Fibroblast of skin of back (primary cell): ENCODE data around the gene ADCY1.

ENCODE experiments used
- DNase-seq: peaks from one replicate; pipeline ENCODE4 v3.0.0-alpha.2; 2013

The ADCY1 gene

GRCh38 chr7:45679516-45679915 is 105.3 kb downstream of the ADCY1 start:
- DNase-seq, result no peak

- DNase-seq, result no peak
Measured at GRCh38 chr7:45680776-45681175, 106.6 kb downstream of the ADCY1 start.

GRCh38 chr7:45681596-45682357 is 107.6 kb downstream of the ADCY1 start:
- no peak for DNase-seq

GRCh38 chr7:45682358-45682735 is 108.2 kb downstream of the ADCY1 start:
- DNase-seq, result no peak

- DNase-seq, result peak; percentile 8
Measured at GRCh38 chr7:45682836-45683555, 108.8 kb downstream of the ADCY1 start.

GRCh38 chr7:45683556-45684148 is 109.5 kb downstream of the ADCY1 start:
- DNase-seq, result no peak

- DNase-seq, result no peak
Measured at GRCh38 chr7:45684910-45685618, 110.9 kb downstream of the ADCY1 start.

- DNase-seq, result no peak
Measured at GRCh38 chr7:45685619-45686240, 111.6 kb downstream of the ADCY1 start.

- DNase-seq, result no peak
Measured at GRCh38 chr7:45686441-45687184, 112.4 kb downstream of the ADCY1 start.

- DNase-seq, result no peak
Measured at GRCh38 chr7:45687185-45687560, 113.0 kb downstream of the ADCY1 start.

GRCh38 chr7:45687721-45688120 is 113.6 kb downstream of the ADCY1 start:
- no peak for DNase-seq

- no peak for DNase-seq
Measured at GRCh38 chr7:45688382-45688781, 114.2 kb downstream of the ADCY1 start.

GRCh38 chr7:45689011-45689796 is 115.0 kb downstream of the ADCY1 start:
- peak; percentile 83 for DNase-seq

GRCh38 chr7:45689797-45690761 is 115.9 kb downstream of the ADCY1 start:
- no peak for DNase-seq

- DNase-seq, result no peak
Measured at GRCh38 chr7:45690762-45691150, 116.6 kb downstream of the ADCY1 start.

- no peak for DNase-seq
Measured at GRCh38 chr7:45691155-45691656, 117.0 kb downstream of the ADCY1 start.

GRCh38 chr7:45692031-45692430 is 117.9 kb downstream of the ADCY1 start:
- DNase-seq, result no peak

- no peak for DNase-seq
Measured at GRCh38 chr7:45695249-45695995, 121.3 kb downstream of the ADCY1 start.

GRCh38 chr7:45696476-45696875 is 122.3 kb downstream of the ADCY1 start:
- DNase-seq, result no peak
